SK-N-SH treated with all-trans-retinoic acid at 6 μM for 48 hours (cell line): Measurements from ENCODE around the gene BMF.

ENCODE experiments used
- ATAC-seq: fragments of 200-7000 bp; cut with Tn5 transposase; 3 replicates; pipeline ENCODE4 v1.9.1; 2020; ENCODE audit warnings: mild to moderate bottlenecking, moderate library complexity
- ARNTL ChIP-seq: fragments of 450-650 bp; formaldehyde crosslinking; IDR thresholded peaks from 2 replicates; pipeline ENCODE4 v1.5.0; 2020; ENCODE audit warnings: low read depth, mild to moderate bottlenecking, moderate library complexity, borderline replicate concordance
- BACH2 ChIP-seq: fragments of 250-450 bp; sonication (Bioruptor Pico); IDR thresholded peaks from 2 replicates; pipeline ENCODE4 v1.9.0; 2021; ENCODE audit warnings: mild to moderate bottlenecking, borderline replicate concordance
- CSRNP3 ChIP-seq: fragments of 250-450 bp; sonication (Bioruptor Pico); IDR thresholded peaks from 2 replicates; pipeline ENCODE4 v1.5.1; 2021; ENCODE audit warnings: mild to moderate bottlenecking, moderate library complexity
- ESRRG ChIP-seq: fragments of 250-450 bp; sonication (Bioruptor Pico); IDR thresholded peaks from 2 replicates; pipeline ENCODE4 v1.6.1; 2021; ENCODE audit warnings: mild to moderate bottlenecking
- ISL1 ChIP-seq: fragments of 250-450 bp; sonication (Bioruptor Pico); IDR thresholded peaks from 2 replicates; pipeline ENCODE4 v2.1.2; 2022; ENCODE audit warnings: mild to moderate bottlenecking, moderate library complexity
- OSR1 ChIP-seq: fragments of 250-450 bp; sonication (Bioruptor Pico); IDR thresholded peaks from 2 replicates; pipeline ENCODE4 v1.8.0; 2022; ENCODE audit warnings: moderate library complexity, mild to moderate bottlenecking, inconsistent platforms
- POU6F1 ChIP-seq: fragments of 250-450 bp; sonication (Bioruptor Pico); IDR thresholded peaks from 2 replicates; pipeline ENCODE4 v1.8.0; 2021; ENCODE audit warnings: low read depth, mild to moderate bottlenecking, moderate library complexity, borderline replicate concordance
- PPARA ChIP-seq: fragments of 250-450 bp; sonication (Bioruptor Pico); IDR thresholded peaks from 2 replicates; pipeline ENCODE4 v1.5.0; 2020; ENCODE audit warnings: mild to moderate bottlenecking, borderline replicate concordance
- SNAI2 ChIP-seq: fragments of 250-450 bp; sonication (Bioruptor Pico); IDR thresholded peaks from 2 replicates; pipeline ENCODE4 v1.5.0; 2020; ENCODE audit warnings: mild to moderate bottlenecking, moderate library complexity
- TCF4 ChIP-seq: fragments of 250-450 bp; sonication (Bioruptor Pico); IDR thresholded peaks from 2 replicates; pipeline ENCODE4 v1.8.0; 2021; ENCODE audit warnings: mild to moderate bottlenecking, moderate library complexity, borderline replicate concordance
- TOX ChIP-seq: fragments of 250-450 bp; sonication (Bioruptor Pico); IDR thresholded peaks from 2 replicates; pipeline ENCODE4 v1.8.0; 2021; ENCODE audit warnings: mild to moderate bottlenecking, moderate library complexity, borderline replicate concordance
- TSHZ2 ChIP-seq: fragments of 250-450 bp; sonication (Bioruptor Pico); IDR thresholded peaks from 2 replicates; pipeline ENCODE4 v1.5.0; 2020; ENCODE audit warnings: mild to moderate bottlenecking, moderate library complexity
- ZC3H10 ChIP-seq: fragments of 250-450 bp; sonication (Bioruptor Pico); IDR thresholded peaks from 2 replicates; pipeline ENCODE4 v1.5.1; 2021; ENCODE audit warnings: mild to moderate bottlenecking, moderate library complexity
- ZFP3 ChIP-seq: fragments of 250-450 bp; sonication (Bioruptor Pico); IDR thresholded peaks from 2 replicates; pipeline ENCODE4 v1.5.0; 2020; ENCODE audit warnings: mild to moderate bottlenecking, moderate library complexity
- ZFP30 ChIP-seq: fragments of 450-650 bp; formaldehyde crosslinking; IDR thresholded peaks from 2 replicates; pipeline ENCODE4 v1.5.0; 2022; ENCODE audit warnings: mild to moderate bottlenecking, moderate library complexity
- ZNF565 ChIP-seq: fragments of 450-650 bp; formaldehyde crosslinking; conservative IDR thresholded peaks from 2 replicates; pipeline ENCODE4 v1.5.0; 2020; ENCODE audit warnings: low read depth, mild to moderate bottlenecking, moderate library complexity
- ZNF70 ChIP-seq: fragments of 450-650 bp; formaldehyde crosslinking; IDR thresholded peaks from 2 replicates; pipeline ENCODE4 v1.5.0; 2020; ENCODE audit warnings: mild to moderate bottlenecking, moderate library complexity
- TF ChIP-seq, protein P1 (sequence below): fragments of 250-450 bp; sonication (Bioruptor Pico); IDR thresholded peaks from 2 replicates; pipeline ENCODE4 v1.8.0; 2020; ENCODE audit warnings: mild to moderate bottlenecking, moderate library complexity, borderline replicate concordance

Gene BMF

GRCh38 chr15:40094156-40094555 is 14.5 kb downstream of the BMF start (continued):
- TF ChIP-seq TSHZ2 (CRISPR knock-in tag): no peak
- no peak for TF ChIP-seq ZNF565 (CRISPR knock-in tag)

DNA sequence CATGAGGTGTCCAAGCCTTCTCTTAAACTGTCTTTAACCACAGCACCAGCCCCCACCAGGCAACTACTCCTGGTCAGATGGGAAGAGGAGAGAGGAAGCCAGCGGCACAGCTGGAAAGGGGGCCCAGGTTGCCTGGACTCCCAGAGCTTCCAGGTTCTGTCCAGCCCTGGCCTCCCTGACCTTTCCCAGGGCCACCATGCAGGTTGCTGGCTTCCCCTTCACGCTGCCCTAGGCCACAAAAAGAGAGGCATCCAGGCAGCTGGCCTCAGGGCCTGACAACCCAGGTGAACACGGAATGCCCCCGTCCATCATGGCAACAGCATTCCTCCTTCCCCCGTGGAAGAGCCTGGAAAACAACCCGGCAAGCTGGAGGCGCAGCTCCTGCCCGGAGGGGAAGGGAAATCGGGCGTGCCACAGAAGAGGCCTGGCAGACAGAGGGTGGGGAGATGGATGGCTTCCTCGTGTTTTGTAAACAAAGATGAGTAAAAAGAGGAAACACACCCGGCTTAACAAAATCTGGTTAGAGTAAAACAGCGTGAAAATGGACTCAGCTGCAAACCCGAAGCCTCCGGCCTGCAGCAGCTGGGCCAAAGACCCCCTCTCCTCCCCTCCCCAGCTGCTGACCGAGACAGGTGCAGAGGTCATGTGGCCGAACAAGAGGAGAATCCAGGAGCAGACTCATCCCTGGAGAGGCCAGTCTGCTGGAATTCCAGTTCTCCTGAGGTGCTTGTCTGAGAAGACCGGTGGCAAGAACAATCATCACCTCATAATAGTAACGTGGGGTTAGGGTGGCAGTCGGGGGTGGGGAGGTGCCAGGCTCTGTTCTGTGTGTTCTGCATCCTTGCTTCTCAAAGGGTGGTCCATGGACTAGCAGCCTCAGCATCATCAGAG is 15.5 kb downstream of the BMF start:
- TF ChIP-seq POU6F1 (CRISPR knock-in tag): no peak
- no peak for TF ChIP-seq BACH2 (CRISPR knock-in tag)
- no peak for TF ChIP-seq CSRNP3 (CRISPR knock-in tag)
- no peak for TF ChIP-seq TSHZ2 (CRISPR knock-in tag)
- no peak for TF ChIP-seq OSR1
- TF ChIP-seq ARNTL (CRISPR knock-in tag): no peak
- no peak for TF ChIP-seq ZNF70 (CRISPR knock-in tag)
- TF ChIP-seq PPARA (CRISPR knock-in tag): no peak
- no peak for ATAC-seq

GRCh38 chr15:40092256-40092978 is 16.3 kb downstream of the BMF start:
- ATAC-seq: peak; percentile 88
- TF ChIP-seq BACH2 (CRISPR knock-in tag) (no peak), ZFP30 (CRISPR knock-in tag) (no peak), PPARA (CRISPR knock-in tag) (no peak), ESRRG (CRISPR knock-in tag) (no peak), TSHZ2 (CRISPR knock-in tag) (peak; percentile 91; the same call in 1 of the 2 replicates), TCF4 (CRISPR knock-in tag) (peak; percentile 48), ZFP3 (CRISPR knock-in tag) (0 out of 2 replicates have a peak, but pooled peaks have one; percentile 30), ZC3H10 (CRISPR knock-in tag) (0 out of 2 replicates have a peak, but pooled peaks have one; percentile 43), TOX (CRISPR knock-in tag) (0 out of 2 replicates have a peak, but pooled peaks have one; percentile 25), SNAI2 (no peak), ISL1 (CRISPR knock-in tag) (peak; percentile 36; the same call in 1 of the 2 replicates)
- TF ChIP-seq, protein P1, sequence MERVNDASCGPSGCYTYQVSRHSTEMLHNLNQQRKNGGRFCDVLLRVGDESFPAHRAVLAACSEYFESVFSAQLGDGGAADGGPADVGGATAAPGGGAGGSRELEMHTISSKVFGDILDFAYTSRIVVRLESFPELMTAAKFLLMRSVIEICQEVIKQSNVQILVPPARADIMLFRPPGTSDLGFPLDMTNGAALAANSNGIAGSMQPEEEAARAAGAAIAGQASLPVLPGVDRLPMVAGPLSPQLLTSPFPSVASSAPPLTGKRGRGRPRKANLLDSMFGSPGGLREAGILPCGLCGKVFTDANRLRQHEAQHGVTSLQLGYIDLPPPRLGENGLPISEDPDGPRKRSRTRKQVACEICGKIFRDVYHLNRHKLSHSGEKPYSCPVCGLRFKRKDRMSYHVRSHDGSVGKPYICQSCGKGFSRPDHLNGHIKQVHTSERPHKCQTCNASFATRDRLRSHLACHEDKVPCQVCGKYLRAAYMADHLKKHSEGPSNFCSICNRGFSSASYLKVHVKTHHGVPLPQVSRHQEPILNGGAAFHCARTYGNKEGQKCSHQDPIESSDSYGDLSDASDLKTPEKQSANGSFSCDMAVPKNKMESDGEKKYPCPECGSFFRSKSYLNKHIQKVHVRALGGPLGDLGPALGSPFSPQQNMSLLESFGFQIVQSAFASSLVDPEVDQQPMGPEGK (CRISPR knock-in tag): peak; percentile 55; the same call in 1 of the 2 replicates
